HG03064 (cell line): ENCODE data around the gene SF1.

Experiments
- ATAC-seq: cut with Tn5 transposase; IDR thresholded peaks from one replicate; pipeline ENCODE4 v1.9.1; 2021; ENCODE audit warnings: low read depth; ENCODE audit not compliant: unreplicated experiment

The SF1 gene

GRCh38 chr11:64728757-64729365 is 49.5 kb downstream of the SF1 start:
- ATAC-seq, result no peak

- ATAC-seq, result no peak
Observed at GRCh38 chr11:64726867-64727530, 51.3 kb downstream of the SF1 start.

GRCh38 chr11:64726211-64726641 is 52.1 kb downstream of the SF1 start:
- ATAC-seq, result no peak

- ATAC-seq, result no peak
Observed at GRCh38 chr11:64724863-64725532, 53.3 kb downstream of the SF1 start.

- no peak for ATAC-seq
Observed at GRCh38 chr11:64723907-64724862, 54.2 kb downstream of the SF1 start.

- peak; percentile 71 for ATAC-seq
Observed at GRCh38 chr11:64723117-64723906, 55.0 kb downstream of the SF1 start, which contains the start of gene NRXN2. TSS of gene NRXN2 (minus strand) at chr11:64723197. CDS start at chr11:64713699, 9,498 bp downstream.

GRCh38 chr11:64722141-64723065 is 55.9 kb downstream of the SF1 start:
- no peak for ATAC-seq

- no peak for ATAC-seq
Observed at GRCh38 chr11:64721359-64721699, 57.0 kb downstream of the SF1 start.

- no peak for ATAC-seq
Observed at GRCh38 chr11:64720640-64721358, 57.5 kb downstream of the SF1 start.

- ATAC-seq, result no peak
Observed at GRCh38 chr11:64720167-64720566, 58.2 kb downstream of the SF1 start.

GRCh38 chr11:64719406-64719805 is 58.9 kb downstream of the SF1 start:
- ATAC-seq, result no peak

GRCh38 chr11:64718780-64719124 is 59.6 kb downstream of the SF1 start:
- ATAC-seq, result no peak

GRCh38 chr11:64718084-64718779 is 60.1 kb downstream of the SF1 start:
- no peak for ATAC-seq

GRCh38 chr11:64717268-64717578 is 61.1 kb downstream of the SF1 start:
- no peak for ATAC-seq

- ATAC-seq, result no peak
Observed at GRCh38 chr11:64716473-64717267, 61.7 kb downstream of the SF1 start.

GRCh38 chr11:64715756-64716472 is 62.4 kb downstream of the SF1 start:
- ATAC-seq, result no peak

GRCh38 chr11:64715110-64715509 is 63.2 kb downstream of the SF1 start:
- ATAC-seq, result no peak
